HG02759 (cell line): Measurements from ENCODE around the gene ZNF488.
"Not testable (repeated sequence)": the region's sequence is repeated elsewhere in the genome, so short reads cannot be mapped to it uniquely, and the experiment has no call there.

Source experiments
- ATAC-seq: cut with Tn5 transposase; IDR thresholded peaks from one replicate; pipeline ENCODE4 v1.9.1; 2021; ENCODE audit warnings: mild to moderate bottlenecking, moderate library complexity; ENCODE audit not compliant: unreplicated experiment

ZNF488 gene, protein sequence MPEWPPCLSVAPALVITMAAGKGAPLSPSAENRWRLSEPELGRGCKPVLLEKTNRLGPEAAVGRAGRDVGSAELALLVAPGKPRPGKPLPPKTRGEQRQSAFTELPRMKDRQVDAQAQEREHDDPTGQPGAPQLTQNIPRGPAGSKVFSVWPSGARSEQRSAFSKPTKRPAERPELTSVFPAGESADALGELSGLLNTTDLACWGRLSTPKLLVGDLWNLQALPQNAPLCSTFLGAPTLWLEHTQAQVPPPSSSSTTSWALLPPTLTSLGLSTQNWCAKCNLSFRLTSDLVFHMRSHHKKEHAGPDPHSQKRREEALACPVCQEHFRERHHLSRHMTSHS

GRCh38 chr10:47384148-47384921 is at the start of gene ZNF488:
Gene ZNF488, minus strand, starts transcription at chr10:47384293. Its CDS starts 15,464 bp downstream, at chr10:47368829.
- ATAC-seq: peak; percentile 98

DNA sequence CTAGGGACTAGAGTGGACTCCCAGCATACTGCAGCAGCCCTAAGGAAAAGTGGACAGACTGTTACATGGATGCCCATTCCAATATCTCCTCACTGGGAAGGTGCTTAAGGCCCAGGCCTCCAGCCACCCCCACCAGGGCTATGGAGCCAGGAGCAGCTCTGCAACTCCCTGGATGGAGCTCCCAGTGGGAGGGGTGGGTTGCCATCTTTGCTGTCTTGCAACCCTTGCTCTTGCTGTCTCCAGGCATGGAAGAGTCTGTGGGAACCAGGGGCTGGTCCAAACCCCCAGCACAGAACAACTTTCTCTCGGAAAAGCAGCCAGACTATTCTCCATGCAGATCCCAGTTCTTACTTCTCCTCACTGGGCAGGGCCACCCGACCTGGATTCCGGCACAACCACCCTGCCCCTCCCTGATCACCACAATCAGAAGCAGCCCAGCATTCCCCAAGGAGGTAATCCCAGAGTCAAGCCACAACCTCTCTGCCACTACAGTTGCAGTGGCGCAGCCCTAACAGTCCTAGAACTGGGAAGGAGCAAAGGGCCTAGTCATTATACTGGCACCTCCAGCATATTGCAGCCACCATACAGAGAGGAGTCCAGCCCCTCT is 41.8 kb upstream of the ZNF488 start:
- ATAC-seq: no peak

DNA sequence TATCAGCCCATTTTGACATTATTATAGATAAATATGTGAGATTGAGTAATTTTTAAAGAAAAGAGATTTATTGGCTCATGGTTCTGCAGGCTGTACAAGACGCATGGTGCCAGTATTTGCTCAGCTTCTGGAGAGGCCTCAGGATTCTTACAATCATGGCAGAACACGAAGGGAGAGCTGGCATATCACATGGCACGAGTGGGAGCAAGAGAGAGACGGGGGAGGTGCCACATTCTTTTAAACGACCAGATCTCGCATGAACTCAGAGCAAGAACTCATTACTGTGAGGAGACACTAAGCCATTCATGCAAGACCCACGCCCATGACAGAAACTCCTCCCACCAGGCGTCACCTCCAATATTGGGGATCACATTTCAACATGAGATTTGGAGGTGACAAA is 40.1 kb upstream of the ZNF488 start:
- no peak for ATAC-seq

DNA sequence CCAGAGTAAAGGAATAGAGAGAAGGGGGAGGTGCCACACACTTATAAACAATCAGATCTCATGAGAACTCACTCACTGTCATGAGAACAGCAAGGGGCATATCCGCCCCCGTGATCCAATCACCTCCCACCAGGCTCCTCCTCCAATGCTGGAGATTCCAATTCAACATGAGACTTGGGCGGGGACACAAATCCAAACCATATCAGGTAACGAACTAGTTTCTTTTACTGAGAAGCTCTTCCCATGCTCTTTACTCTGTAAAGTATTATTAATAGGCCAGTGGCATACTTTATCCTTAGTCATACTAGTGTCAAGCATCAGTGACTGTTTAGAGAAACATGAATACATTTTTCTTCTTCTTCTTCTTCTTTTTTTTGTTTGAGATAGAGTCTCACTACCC is 39.4 kb upstream of the ZNF488 start:
- ATAC-seq: no peak

GRCh38 chr10:47421057-47421952 is 37.2 kb upstream of the ZNF488 start:
- ATAC-seq: no peak

DNA sequence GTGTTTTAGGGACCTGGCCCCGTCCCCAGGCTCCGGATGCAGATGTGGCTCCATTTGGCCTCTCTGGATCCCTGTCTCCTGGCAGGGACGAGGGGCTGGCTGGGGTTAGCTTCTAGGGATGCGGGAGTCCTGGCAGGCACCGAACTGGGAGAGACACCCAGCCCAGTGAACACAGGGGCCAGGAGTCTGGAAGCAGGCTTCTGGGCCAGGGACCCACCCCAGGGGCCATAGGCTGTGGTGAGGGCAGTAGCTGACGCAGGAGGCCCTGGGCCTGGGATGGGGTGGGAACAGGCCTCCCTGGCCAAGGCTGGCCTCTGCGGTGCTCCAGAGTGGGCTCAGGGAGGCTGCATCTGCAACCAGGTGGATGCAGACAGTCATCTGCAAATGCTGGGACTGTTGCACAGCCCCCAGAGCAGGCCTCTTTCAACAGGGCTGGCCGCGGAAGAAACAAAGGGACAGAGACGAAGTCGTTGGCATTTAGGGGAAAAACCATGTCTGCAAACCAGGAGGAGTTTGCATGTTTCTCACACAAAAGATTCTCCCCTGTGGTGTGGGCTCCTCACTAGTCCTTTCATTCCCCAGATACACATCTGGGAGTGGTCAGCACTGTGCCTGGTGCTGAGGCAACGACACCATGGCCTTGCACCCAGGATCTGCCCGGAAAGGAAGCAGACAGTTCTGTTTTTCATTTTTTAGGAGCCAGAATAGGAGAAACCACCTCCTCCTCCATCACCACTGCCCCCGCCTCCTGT is 36.4 kb upstream of the ZNF488 start:
- no peak for ATAC-seq

- ATAC-seq: no peak
These were observed 35.3 kb upstream of the ZNF488 start for GRCh38 chr10:47419421-47419820.

DNA sequence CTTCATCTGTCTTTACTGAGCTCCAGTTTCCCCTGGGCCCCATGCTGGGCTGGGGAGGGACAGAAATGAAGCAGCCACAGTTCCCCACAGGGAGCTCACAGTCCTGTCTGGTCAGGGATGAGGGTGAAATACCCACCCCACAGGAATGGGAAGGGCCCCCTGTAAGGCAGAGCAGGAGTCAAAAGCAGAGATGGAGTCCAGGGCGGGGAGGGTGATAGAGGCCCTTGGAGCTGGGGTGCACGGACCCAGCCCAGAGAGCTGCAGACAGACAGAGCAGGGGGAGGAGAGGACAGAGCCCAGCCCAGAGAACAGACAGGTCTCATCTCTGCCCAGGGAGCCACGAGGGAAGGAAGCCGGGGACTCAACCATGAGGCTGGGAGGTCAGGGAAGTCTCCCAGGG is 34.9 kb upstream of the ZNF488 start:
- no peak for ATAC-seq

DNA sequence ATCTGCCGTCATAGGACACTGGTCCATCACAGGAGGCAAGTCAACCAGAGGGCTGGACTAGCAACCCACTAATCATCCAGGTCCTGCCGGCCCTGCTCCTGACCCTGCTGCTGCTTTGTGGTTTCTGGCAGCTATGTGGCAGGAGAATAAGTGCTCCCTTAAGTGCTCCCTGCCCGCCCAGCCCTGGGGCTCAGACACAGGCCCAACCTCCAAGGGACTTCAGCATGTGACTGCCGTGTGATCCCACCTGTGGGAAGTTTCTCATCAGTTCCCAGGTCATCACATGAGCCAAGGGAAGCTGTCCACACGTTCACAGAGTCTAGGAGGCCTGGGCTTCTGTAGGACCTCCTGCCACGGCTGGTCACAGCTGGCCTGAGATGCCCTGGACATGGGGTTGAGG is 34.2 kb upstream of the ZNF488 start:
- ATAC-seq: no peak

DNA sequence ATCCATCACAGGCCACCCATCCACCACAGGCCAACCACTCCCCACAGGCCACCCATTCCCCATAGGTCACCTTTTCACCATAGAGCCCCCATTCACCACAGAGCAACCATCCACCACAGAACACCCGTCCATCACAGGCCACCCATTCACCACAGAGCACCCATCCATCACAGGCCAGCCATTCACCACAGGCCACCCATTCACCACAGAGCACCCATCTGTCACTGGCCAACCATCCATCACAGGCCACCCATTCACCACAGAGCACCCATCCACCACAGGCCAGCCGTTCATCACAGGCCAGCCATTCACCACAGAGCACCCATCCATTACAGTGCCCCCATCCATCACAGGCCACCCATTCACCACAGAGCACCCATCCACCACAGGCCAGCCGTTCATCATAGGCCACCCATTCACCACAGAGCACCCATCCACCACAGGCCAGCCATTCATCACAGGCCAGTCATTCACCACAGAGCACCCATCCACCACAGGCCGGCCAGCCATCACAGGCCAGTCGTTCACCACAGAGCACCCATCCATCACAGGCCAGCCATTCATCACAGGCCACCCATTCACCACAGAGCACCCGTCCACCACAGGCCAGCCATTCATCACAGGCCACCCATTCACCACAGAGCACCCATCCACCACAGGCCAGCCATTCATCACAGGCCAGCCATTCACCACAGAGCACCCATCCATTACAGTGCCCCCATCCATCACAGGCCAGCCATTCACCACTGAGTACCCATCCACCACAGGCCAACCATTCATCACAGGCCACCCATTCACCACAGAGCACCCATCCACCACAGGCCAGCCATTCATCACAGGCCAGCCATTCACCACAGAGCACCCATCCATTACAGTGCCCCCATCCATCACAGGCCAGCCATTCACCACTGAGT is 32.5 kb upstream of the ZNF488 start:
- not testable (repeated sequence) for ATAC-seq

- no peak for ATAC-seq
These were observed 31.6 kb upstream of the ZNF488 start for GRCh38 chr10:47415520-47416304.

GRCh38 chr10:47414752-47415519 is 30.8 kb upstream of the ZNF488 start:
- ATAC-seq: no peak

DNA sequence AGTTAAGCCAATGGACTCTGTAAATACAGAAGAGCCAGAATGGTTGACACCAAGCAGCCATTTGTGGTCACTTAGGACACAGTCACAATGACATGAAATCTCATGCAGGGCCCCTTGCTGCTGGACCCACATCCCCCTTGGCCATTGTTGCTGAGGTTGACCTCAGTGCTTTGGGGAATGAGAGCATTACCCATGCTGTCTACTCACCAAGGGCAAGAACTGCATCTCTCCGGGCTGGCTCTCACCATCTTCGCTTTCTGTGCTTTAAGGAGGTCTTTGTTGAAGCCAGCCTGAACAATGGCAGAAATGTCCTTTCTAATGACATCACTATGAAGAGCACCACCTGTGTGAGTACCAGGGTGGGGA is 30.1 kb upstream of the ZNF488 start:
- ATAC-seq: no peak

DNA sequence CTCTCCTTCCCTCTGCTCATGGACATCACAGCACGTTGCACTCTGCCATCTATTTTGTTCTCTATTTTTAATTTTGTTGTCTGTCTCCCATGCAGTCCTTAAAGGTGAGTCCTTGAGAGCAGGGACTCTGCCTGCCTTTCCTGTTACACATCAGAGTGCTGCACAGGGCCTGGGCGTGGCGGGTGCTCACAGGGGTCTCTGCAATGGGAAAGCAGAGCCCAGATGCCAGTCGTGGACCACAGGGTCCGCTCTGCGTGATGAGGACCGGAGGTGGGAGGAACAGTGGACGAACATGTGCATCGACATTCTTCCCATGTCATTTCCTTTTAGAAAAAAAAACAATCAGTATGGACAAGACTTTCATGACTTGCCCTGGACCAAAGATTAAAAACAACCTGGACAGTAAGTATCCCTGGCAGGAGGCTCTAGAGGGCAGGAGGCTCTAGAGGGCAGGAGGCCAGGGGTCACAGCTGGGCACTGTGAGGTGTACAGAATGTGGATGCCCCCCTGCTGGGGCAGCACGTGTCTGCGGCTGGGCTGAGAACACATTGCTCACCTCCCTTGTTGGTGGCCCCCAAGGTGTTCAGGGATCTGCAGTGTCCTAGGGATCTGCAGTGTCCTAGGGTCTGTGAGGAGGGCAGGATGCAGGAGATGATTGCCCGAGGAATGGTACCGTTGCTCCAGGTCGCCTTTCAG is 29.6 kb upstream of the ZNF488 start:
- ATAC-seq: no peak

DNA sequence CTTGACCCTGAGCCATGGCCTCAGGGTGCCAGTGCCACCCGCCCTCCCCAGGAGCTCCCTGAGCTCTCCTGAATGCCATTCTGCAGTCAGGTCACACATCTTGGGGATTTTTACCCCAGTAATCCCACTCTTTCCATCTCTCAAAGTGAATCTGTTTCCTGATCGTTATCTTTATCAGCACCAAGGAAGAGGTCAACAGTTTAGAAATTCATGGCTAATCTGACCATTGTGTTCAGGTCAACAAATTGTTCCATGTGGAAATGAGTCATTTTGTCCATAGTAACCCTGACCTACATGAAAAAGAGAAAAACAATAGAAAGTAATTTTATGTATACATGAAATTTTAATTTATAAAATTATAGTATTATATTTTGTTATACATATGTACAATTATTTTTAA is 28.8 kb upstream of the ZNF488 start:
- no peak for ATAC-seq

- no peak for ATAC-seq
These were observed 28.2 kb upstream of the ZNF488 start for GRCh38 chr10:47412177-47412730.

DNA sequence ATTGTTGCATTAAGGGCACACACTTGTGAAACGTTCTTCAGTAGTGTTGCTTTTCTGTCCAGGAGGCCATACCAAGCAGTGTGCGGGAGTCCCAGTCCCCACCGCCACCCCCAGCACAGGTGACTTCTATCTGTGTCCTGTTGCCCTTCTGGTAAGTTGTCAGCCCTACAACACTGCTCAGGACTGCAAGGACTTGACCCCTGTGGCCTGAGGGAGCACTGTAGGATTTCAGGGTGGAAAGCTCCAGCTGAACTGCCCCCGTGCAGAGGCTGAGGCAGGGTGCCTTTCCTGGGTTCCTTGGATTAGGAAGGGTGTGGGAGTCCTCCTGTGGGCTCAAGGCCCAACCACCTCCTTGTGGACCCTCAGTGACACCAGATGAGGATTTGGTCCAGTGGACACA is 26.8 kb upstream of the ZNF488 start:
- ATAC-seq: no peak
